ENCODE data around the gene SLC2A11. TPM values are rescaled to one million over a fixed set of nuclear protein-coding genes. Genes with fewer than 3 reads are reported as not detected.
A peak's percentile ranks its signal among the peaks of the same experiment; 100 is the strongest.

SLC2A11 gene
- total RNA-seq, 2 experiments from 2014 or later: 16.4 to 50.2 TPM

- BruUV-seq (replicated peaks): TSS peak; percentile 75
- intact Hi-C loops (cut with micrococcal nuclease; ENCODE audit: unreplicated experiment): no loop called here
- H3K4me1 ChIP-seq (ENCODE audit: insufficient read depth, low read length, poor library complexity, severe bottlenecking): peaks cover 35% of the 10 kb centered on the region
- no peak overlapping the region for H3K27ac ChIP-seq (ENCODE audit: low read depth, low read length, poor library complexity, severe bottlenecking)
- H2AFZ ChIP-seq (ENCODE audit: low read length): no peak overlapping the region
- H3K9me2 ChIP-seq (ENCODE audit: insufficient read depth, low read length): no peaks in the 10 kb centered on the region
- no peak overlapping the region for H3K4me3 ChIP-seq (ENCODE audit: low read depth, low read length, poor library complexity, severe bottlenecking)
- peaks cover 86% of the 10 kb centered on the region for H3K36me3 ChIP-seq (ENCODE audit: insufficient read depth, low read length)
- H3K79me2 ChIP-seq (ENCODE audit: insufficient read depth, low read depth, low read length): no peaks in the 10 kb centered on the region; the same call in 1 of the 2 replicates
- H4K20me1 ChIP-seq (ENCODE audit: insufficient read depth, low read length): no peaks in the 10 kb centered on the region
- H3K4me2 ChIP-seq (ENCODE audit: low read length): no peak overlapping the region
- ChIA-PET CTCF (ENCODE audit: unreplicated experiment) (no interaction called here), POLR2A (interaction anchor here (0.5 to 1.1 kb wide), 2 partner anchors 28 to 35 kb away, joined by 5 to 6 read pairs; no protein-coding TSS in a partner anchor)
- no peak for DNase-seq (ENCODE audit: low spot score)
- no peak for TF ChIP-seq CTCF (conservative IDR thresholded peaks at IDR 0.05; ENCODE audit: low read length)
- no peak for TF ChIP-seq EZH2phosphoT487 (IDR thresholded peaks at IDR 0.05; ENCODE audit: borderline replicate concordance, low read depth, low read length)
- no peaks in the 10 kb centered on the region for H3K9me3 ChIP-seq (ENCODE audit: low read length)
Measured at GRCh38 chr22:23833911-23834317, 23.8 kb upstream of the SLC2A11 start.

- no peaks in the 10 kb centered on the region for H3K9me3 ChIP-seq (ENCODE audit: low read length)
- H3K36me3 ChIP-seq (ENCODE audit: insufficient read depth, low read length): peaks cover 82% of the 10 kb centered on the region
- no peak overlapping the region for H3K27ac ChIP-seq (ENCODE audit: low read depth, low read length, poor library complexity, severe bottlenecking)
- H3K79me2 ChIP-seq (ENCODE audit: insufficient read depth, low read depth, low read length): no peaks in the 10 kb centered on the region; the same call in 1 of the 2 replicates
- ChIA-PET POLR2A (interaction anchor here (0.5 to 1.1 kb wide), 2 partner anchors 28 to 35 kb away, joined by 5 to 6 read pairs; no protein-coding TSS in a partner anchor), CTCF (ENCODE audit: unreplicated experiment) (no interaction called here)
- H3K4me2 ChIP-seq (ENCODE audit: low read length): no peak overlapping the region
- no peaks in the 10 kb centered on the region for H4K20me1 ChIP-seq (ENCODE audit: insufficient read depth, low read length)
- TF ChIP-seq EZH2phosphoT487 (IDR thresholded peaks at IDR 0.05; ENCODE audit: borderline replicate concordance, low read depth, low read length) (no peak), CTCF (conservative IDR thresholded peaks at IDR 0.05; ENCODE audit: low read length) (no peak)
- H3K4me3 ChIP-seq (ENCODE audit: low read depth, low read length, poor library complexity, severe bottlenecking): no peak overlapping the region
- intact Hi-C loops (cut with micrococcal nuclease; ENCODE audit: unreplicated experiment): no loop called here
- H2AFZ ChIP-seq (ENCODE audit: low read length): no peak overlapping the region
- no peak for DNase-seq (ENCODE audit: low spot score)
- H3K9me2 ChIP-seq (ENCODE audit: insufficient read depth, low read length): no peaks in the 10 kb centered on the region
- H3K4me1 ChIP-seq (ENCODE audit: insufficient read depth, low read length, poor library complexity, severe bottlenecking): peaks cover 36% of the 10 kb centered on the region
- BruUV-seq (replicated peaks): no TSS peak
Measured at GRCh38 chr22:23834406-23834792, 23.3 kb upstream of the SLC2A11 start.

- Histone ChIP-seq H3K4me2 (ENCODE audit: low read length) (no peak overlapping the region), H3K36me3 (ENCODE audit: insufficient read depth, low read length) (peaks cover 76% of the 10 kb centered on the region), H3K4me1 (ENCODE audit: insufficient read depth, low read length, poor library complexity, severe bottlenecking) (peaks cover 41% of the 10 kb centered on the region), H3K9me3 (ENCODE audit: low read length) (no peaks in the 10 kb centered on the region), H3K9me2 (ENCODE audit: insufficient read depth, low read length) (no peaks in the 10 kb centered on the region), H3K79me2 (ENCODE audit: insufficient read depth, low read depth, low read length) (no peaks in the 10 kb centered on the region; the same call in 1 of the 2 replicates), H2AFZ (ENCODE audit: low read length) (no peak overlapping the region), H4K20me1 (ENCODE audit: insufficient read depth, low read length) (no peaks in the 10 kb centered on the region), H3K4me3 (ENCODE audit: low read depth, low read length, poor library complexity, severe bottlenecking) (no peak overlapping the region), H3K27ac (ENCODE audit: low read depth, low read length, poor library complexity, severe bottlenecking) (peak overlapping the region; percentile 83)
- intact Hi-C loops (cut with micrococcal nuclease; ENCODE audit: unreplicated experiment): loop anchor here (5.0 kb wide), 1 partner anchor 48 kb away; the partner anchor contains the start of gene SMARCB1
- DNase-seq (ENCODE audit: low spot score): no peak
- ChIA-PET POLR2A (interaction anchor here (0.6 to 1.1 kb wide), 2 partner anchors 29 to 87 kb away, joined by 5 to 6 read pairs; no protein-coding TSS in a partner anchor), CTCF (ENCODE audit: unreplicated experiment) (no interaction called here)
- TF ChIP-seq CTCF (conservative IDR thresholded peaks at IDR 0.05; ENCODE audit: low read length) (no peak), EZH2phosphoT487 (IDR thresholded peaks at IDR 0.05; ENCODE audit: borderline replicate concordance, low read depth, low read length) (no peak)
- no TSS peak for BruUV-seq (replicated peaks)
Measured at GRCh38 chr22:23834793-23835483, 22.7 kb upstream of the SLC2A11 start.

Data from OCI-LY7 (cell line).